ENCODE results near the gene CUX1. TPM values are rescaled to one million over a fixed set of nuclear protein-coding genes. Genes with fewer than 3 reads are reported as not detected.

CUX1 gene
- total and polyA plus RNA-seq, 10 of the 15 experiments (the other 5 are each of a cell fraction or from before 2014, with no cell fraction given), result 6.1 to 48.6 (median 25.9) TPM

DNA sequence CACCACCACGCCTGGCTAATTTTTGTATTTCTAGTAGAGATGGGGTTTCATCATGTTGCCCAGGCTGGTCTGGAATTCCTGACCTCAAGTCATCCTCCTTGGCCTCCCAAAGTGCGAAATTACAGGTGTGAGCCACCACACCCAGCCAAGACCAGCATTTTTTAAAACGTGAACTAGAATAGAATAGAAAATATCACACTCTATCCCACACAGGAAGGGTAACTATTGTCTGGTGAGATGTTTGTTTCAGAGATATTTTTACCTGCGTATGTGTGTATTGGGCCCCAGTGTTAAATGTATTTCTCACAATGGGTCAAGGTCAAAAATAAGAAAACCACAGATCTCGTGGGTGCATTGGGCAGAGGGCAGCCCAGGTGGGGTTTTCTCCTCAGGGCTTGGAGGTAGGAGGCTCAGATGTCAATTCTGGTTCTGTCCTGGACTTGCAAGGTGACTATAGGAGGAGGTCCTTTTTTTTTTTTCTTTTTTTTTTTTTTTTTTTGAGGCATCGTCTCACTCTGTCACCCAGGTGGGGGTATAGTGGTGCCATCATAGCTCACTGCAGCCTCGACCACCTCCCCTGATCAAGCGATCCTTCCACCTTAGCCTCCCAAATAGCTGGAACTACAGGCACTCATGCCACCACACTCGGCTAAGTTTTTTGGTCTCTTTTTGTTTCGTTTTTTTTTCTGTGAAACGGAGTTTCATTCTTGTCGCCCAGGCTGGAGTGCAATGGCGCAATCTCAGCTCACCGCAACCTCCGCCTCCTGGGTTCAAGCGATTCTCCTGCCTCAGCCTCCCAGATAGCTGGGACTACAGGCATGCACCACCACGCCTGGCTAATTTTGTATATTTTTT is 488.2 kb downstream of the CUX1 start (continued):
- no peak for TF ChIP-seq YY1 (IDR thresholded peaks at IDR 0.05; ENCODE audit: low read depth, low read length)
- TF ChIP-seq POLR2A (IDR thresholded peaks at IDR 0.05; ENCODE audit: low read depth, low read length), result no peak
- TF ChIP-seq, protein P1, sequence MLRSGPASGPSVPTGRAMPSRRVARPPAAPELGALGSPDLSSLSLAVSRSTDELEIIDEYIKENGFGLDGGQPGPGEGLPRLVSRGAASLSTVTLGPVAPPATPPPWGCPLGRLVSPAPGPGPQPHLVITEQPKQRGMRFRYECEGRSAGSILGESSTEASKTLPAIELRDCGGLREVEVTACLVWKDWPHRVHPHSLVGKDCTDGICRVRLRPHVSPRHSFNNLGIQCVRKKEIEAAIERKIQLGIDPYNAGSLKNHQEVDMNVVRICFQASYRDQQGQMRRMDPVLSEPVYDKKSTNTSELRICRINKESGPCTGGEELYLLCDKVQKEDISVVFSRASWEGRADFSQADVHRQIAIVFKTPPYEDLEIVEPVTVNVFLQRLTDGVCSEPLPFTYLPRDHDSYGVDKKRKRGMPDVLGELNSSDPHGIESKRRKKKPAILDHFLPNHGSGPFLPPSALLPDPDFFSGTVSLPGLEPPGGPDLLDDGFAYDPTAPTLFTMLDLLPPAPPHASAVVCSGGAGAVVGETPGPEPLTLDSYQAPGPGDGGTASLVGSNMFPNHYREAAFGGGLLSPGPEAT (IDR thresholded peaks at IDR 0.05; ENCODE audit: low read depth), result peak; percentile 89
- no peak for TF ChIP-seq PAX8 (IDR thresholded peaks at IDR 0.05)
- TF ChIP-seq, protein P2, sequence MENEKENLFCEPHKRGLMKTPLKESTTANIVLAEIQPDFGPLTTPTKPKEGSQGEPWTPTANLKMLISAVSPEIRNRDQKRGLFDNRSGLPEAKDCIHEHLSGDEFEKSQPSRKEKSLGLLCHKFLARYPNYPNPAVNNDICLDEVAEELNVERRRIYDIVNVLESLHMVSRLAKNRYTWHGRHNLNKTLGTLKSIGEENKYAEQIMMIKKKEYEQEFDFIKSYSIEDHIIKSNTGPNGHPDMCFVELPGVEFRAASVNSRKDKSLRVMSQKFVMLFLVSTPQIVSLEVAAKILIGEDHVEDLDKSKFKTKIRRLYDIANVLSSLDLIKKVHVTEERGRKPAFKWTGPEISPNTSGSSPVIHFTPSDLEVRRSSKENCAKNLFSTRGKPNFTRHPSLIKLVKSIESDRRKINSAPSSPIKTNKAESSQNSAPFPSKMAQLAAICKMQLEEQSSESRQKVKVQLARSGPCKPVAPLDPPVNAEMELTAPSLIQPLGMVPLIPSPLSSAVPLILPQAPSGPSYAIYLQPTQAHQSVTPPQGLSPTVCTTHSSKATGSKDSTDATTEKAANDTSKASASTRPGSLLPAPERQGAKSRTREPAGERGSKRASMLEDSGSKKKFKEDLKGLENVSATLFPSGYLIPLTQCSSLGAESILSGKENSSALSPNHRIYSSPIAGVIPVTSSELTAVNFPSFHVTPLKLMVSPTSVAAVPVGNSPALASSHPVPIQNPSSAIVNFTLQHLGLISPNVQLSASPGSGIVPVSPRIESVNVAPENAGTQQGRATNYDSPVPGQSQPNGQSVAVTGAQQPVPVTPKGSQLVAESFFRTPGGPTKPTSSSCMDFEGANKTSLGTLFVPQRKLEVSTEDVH (IDR thresholded peaks at IDR 0.05; ENCODE audit: low read depth, partially characterized antibody), result peak; percentile 48
- TF ChIP-seq NBN (IDR thresholded peaks at IDR 0.05), result 0 out of 2 replicates have a peak, but pooled peaks have one; percentile 87
- no peak for TF ChIP-seq SMAD5 (IDR thresholded peaks at IDR 0.05; ENCODE audit: low read depth)
- peak; percentile 91 for TF ChIP-seq SMARCA5 (IDR thresholded peaks at IDR 0.05)
- peak; percentile 47; the same call in 1 of the 2 replicates for TF ChIP-seq CHD2 (IDR thresholded peaks at IDR 0.05; ENCODE audit: borderline replicate concordance, low read depth, low read length)
- peak; percentile 38; the same call in 1 of the 2 replicates for TF ChIP-seq NR2C1 (IDR thresholded peaks at IDR 0.05)
- peak; percentile 30; the same call in 1 of the 2 replicates for TF ChIP-seq GATAD2B (conservative IDR thresholded peaks at IDR 0.05; ENCODE audit: low read depth)
- peak; percentile 67; the same call in 1 of the 2 replicates for TF ChIP-seq BACH1 (IDR thresholded peaks at IDR 0.05; ENCODE audit: borderline replicate concordance)
- TF ChIP-seq, protein P3, sequence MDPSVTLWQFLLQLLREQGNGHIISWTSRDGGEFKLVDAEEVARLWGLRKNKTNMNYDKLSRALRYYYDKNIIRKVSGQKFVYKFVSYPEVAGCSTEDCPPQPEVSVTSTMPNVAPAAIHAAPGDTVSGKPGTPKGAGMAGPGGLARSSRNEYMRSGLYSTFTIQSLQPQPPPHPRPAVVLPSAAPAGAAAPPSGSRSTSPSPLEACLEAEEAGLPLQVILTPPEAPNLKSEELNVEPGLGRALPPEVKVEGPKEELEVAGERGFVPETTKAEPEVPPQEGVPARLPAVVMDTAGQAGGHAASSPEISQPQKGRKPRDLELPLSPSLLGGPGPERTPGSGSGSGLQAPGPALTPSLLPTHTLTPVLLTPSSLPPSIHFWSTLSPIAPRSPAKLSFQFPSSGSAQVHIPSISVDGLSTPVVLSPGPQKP (IDR thresholded peaks at IDR 0.05; ENCODE audit: low read depth, low read length), result no peak
- TF ChIP-seq, protein P4, sequence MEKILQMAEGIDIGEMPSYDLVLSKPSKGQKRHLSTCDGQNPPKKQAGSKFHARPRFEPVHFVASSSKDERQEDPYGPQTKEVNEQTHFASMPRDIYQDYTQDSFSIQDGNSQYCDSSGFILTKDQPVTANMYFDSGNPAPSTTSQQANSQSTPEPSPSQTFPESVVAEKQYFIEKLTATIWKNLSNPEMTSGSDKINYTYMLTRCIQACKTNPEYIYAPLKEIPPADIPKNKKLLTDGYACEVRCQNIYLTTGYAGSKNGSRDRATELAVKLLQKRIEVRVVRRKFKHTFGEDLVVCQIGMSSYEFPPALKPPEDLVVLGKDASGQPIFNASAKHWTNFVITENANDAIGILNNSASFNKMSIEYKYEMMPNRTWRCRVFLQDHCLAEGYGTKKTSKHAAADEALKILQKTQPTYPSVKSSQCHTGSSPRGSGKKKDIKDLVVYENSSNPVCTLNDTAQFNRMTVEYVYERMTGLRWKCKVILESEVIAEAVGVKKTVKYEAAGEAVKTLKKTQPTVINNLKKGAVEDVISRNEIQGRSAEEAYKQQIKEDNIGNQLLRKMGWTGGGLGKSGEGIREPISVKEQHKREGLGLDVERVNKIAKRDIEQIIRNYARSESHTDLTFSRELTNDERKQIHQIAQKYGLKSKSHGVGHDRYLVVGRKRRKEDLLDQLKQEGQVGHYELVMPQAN (conservative IDR thresholded peaks at IDR 0.05), result peak; percentile 37; the same call in 1 of the 2 replicates
- no peak for TF ChIP-seq CHD4 (IDR thresholded peaks at IDR 0.05)
- TF ChIP-seq EP300 (IDR thresholded peaks at IDR 0.05; ENCODE audit: borderline replicate concordance in 1 of 2, control insufficient read depth in 1 of 2, low read depth in 2 of 2, low read length in 2 of 2), result peak; percentile 69 to 92; a peak in 3 of 4 replicates
- TF ChIP-seq, protein P5, sequence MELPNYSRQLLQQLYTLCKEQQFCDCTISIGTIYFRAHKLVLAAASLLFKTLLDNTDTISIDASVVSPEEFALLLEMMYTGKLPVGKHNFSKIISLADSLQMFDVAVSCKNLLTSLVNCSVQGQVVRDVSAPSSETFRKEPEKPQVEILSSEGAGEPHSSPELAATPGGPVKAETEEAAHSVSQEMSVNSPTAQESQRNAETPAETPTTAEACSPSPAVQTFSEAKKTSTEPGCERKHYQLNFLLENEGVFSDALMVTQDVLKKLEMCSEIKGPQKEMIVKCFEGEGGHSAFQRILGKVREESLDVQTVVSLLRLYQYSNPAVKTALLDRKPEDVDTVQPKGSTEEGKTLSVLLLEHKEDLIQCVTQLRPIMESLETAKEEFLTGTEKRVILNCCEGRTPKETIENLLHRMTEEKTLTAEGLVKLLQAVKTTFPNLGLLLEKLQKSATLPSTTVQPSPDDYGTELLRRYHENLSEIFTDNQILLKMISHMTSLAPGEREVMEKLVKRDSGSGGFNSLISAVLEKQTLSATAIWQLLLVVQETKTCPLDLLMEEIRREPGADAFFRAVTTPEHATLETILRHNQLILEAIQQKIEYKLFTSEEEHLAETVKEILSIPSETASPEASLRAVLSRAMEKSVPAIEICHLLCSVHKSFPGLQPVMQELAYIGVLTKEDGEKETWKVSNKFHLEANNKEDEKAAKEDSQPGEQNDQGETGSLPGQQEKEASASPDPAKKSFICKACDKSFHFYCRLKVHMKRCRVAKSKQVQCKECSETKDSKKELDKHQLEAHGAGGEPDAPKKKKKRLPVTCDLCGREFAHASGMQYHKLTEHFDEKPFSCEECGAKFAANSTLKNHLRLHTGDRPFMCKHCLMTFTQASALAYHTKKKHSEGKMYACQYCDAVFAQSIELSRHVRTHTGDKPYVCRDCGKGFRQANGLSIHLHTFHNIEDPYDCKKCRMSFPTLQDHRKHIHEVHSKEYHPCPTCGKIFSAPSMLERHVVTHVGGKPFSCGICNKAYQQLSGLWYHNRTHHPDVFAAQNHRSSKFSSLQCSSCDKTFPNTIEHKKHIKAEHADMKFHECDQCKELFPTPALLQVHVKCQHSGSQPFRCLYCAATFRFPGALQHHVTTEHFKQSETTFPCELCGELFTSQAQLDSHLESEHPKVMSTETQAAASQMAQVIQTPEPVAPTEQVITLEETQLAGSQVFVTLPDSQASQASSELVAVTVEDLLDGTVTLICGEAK (IDR thresholded peaks at IDR 0.05; ENCODE audit: borderline replicate concordance), result no peak
- TF ChIP-seq CREB1 (IDR thresholded peaks at IDR 0.05; ENCODE audit: low read depth), result peak; percentile 37; the same call in 1 of the 2 replicates
